ENCODE results near the gene SLC1A1.

Gene SLC1A1

GRCh38 chr9:4622016-4622415 is 131.7 kb downstream of the SLC1A1 start:
- no peak for DNase-seq

GRCh38 chr9:4630836-4631235 is 140.6 kb downstream of the SLC1A1 start:
- DNase-seq = no peak

Data from NCI-H2227 treated with DMSO at 0.1 percent for 48 hours (cell line).